ENCODE results near the gene CFAP20DC.
"Not testable (repeated sequence)": the region's sequence is repeated elsewhere in the genome, so short reads cannot be mapped to it uniquely, and the experiment has no call there.

The CFAP20DC gene

GRCh38 chr3:58724336-58724735, 325.5 kb downstream of the CFAP20DC start:
- no peak for TF ChIP-seq CTCF (IDR thresholded peaks at IDR 0.05; ENCODE audit: low read depth, low read length, missing control alignments)
- no peak for DNase-seq (ENCODE audit: low read depth)
- H3K4me3 ChIP-seq (ENCODE audit: low read depth, low read length): no peak overlapping the region

GRCh38 chr3:58723173-58723572, 326.7 kb downstream of the CFAP20DC start:
- TF ChIP-seq CTCF (IDR thresholded peaks at IDR 0.05; ENCODE audit: low read depth, low read length, missing control alignments): no peak
- no peak for DNase-seq (ENCODE audit: low read depth)

GRCh38 chr3:58722561-58722960, 327.3 kb downstream of the CFAP20DC start:
- no peak for DNase-seq (ENCODE audit: low read depth)
- H3K4me3 ChIP-seq (ENCODE audit: low read depth, low read length): no peak overlapping the region
- no peak for TF ChIP-seq CTCF (IDR thresholded peaks at IDR 0.05; ENCODE audit: low read depth, low read length, missing control alignments)

More at GRCh38 chr3:58723173-58723572, 326.7 kb downstream of the CFAP20DC start:
- H3K4me3 ChIP-seq (ENCODE audit: low read depth, low read length): no peak overlapping the region

- DNase-seq (ENCODE audit: low read depth): no peak
- H3K4me3 ChIP-seq (ENCODE audit: low read depth, low read length): no peak overlapping the region
- no peak for TF ChIP-seq CTCF (IDR thresholded peaks at IDR 0.05; ENCODE audit: low read depth, low read length, missing control alignments)
Observed at GRCh38 chr3:58720526-58720925, 329.3 kb downstream of the CFAP20DC start.

- no peak for DNase-seq (ENCODE audit: low read depth)
- H3K4me3 ChIP-seq (ENCODE audit: low read depth, low read length): no peak overlapping the region
- no peak for TF ChIP-seq CTCF (IDR thresholded peaks at IDR 0.05; ENCODE audit: low read depth, low read length, missing control alignments)
Observed at GRCh38 chr3:58719684-58720083, 330.1 kb downstream of the CFAP20DC start.

- TF ChIP-seq CTCF (IDR thresholded peaks at IDR 0.05; ENCODE audit: low read depth, low read length, missing control alignments): no peak
- no peak overlapping the region for H3K4me3 ChIP-seq (ENCODE audit: low read depth, low read length)
- no peak for DNase-seq (ENCODE audit: low read depth)
Observed at GRCh38 chr3:58713715-58714401, 336.0 kb downstream of the CFAP20DC start.

- DNase-seq (ENCODE audit: low read depth): no peak
Observed at GRCh38 chr3:58711871-58712270, 338.0 kb downstream of the CFAP20DC start.

GRCh38 chr3:58708983-58709382, 340.8 kb downstream of the CFAP20DC start:
- not testable (repeated sequence) for DNase-seq (ENCODE audit: low read depth); H3K4me3 ChIP-seq (ENCODE audit: low read depth, low read length)

More at GRCh38 chr3:58711871-58712270, 338.0 kb downstream of the CFAP20DC start:
- H3K4me3 ChIP-seq (ENCODE audit: low read depth, low read length): no peak overlapping the region
- no peak for TF ChIP-seq CTCF (IDR thresholded peaks at IDR 0.05; ENCODE audit: low read depth, low read length, missing control alignments)

Data from GM12864 (cell line).